A673 (cell line): ENCODE data around the gene TBC1D22A.

Experiments
- EZH2 ChIP-seq: fragments of 200-600 bp; sonication (generic); IDR thresholded peaks from 2 replicates; pipeline ENCODE4 v1.6.1; 2017; ENCODE audit warnings: borderline replicate concordance, low read depth, mild to moderate bottlenecking, mixed read lengths, antibody characterized with exemption, low read length; ENCODE audit not compliant: poor library complexity, severe bottlenecking
- TF ChIP-seq, protein P1 (sequence below): fragments of 300-800, 200-600 bp; sonication (generic); conservative IDR thresholded peaks from 2 replicates; pipeline ENCODE4 v1.5.1; 2017; ENCODE audit warnings: low read depth, mild to moderate bottlenecking, antibody characterized with exemption, low read length, moderate library complexity, mixed read lengths

DNA sequence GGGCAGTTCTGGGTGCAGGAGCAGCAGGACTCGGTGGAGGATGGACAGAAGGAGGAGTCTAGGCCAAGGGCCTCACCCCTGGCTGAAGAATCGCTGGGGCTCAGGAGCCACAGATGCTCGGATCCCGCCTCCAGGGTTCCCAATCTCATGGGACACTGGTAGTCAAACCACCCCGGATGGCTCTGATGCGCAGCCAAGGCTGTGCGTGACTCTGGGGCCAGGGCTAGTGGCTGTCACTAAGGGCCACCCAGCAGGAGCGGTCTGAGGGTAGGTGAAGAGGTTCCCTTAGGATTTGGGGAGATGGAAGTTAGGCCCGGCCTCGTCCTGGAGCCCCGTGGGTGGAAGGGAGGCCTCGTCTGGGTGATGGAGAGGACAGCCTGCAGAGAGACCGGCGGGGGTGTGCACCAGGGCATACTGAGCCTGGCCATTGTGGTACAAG, 300.6 kb downstream of the TBC1D22A start:
- TF ChIP-seq, protein P1, sequence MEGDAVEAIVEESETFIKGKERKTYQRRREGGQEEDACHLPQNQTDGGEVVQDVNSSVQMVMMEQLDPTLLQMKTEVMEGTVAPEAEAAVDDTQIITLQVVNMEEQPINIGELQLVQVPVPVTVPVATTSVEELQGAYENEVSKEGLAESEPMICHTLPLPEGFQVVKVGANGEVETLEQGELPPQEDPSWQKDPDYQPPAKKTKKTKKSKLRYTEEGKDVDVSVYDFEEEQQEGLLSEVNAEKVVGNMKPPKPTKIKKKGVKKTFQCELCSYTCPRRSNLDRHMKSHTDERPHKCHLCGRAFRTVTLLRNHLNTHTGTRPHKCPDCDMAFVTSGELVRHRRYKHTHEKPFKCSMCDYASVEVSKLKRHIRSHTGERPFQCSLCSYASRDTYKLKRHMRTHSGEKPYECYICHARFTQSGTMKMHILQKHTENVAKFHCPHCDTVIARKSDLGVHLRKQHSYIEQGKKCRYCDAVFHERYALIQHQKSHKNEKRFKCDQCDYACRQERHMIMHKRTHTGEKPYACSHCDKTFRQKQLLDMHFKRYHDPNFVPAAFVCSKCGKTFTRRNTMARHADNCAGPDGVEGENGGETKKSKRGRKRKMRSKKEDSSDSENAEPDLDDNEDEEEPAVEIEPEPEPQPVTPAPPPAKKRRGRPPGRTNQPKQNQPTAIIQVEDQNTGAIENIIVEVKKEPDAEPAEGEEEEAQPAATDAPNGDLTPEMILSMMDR = no peak
- no peak for TF ChIP-seq EZH2
